GM12865 (cell line): ENCODE data around the gene ACTR10.
A peak's percentile ranks its signal among the peaks of the same experiment; 100 is the strongest.

ENCODE experiments used
- DNase-seq: peaks from one replicate; pipeline ENCODE4 v3.0.0; 2010; ENCODE audit warnings: low read depth
- H3K4me3 ChIP-seq: 2 replicates; pipeline ENCODE4 v1.5.1; 2011; ENCODE audit warnings: mild to moderate bottlenecking, low read depth, low read length, control low read depth
- CTCF ChIP-seq: IDR thresholded peaks from 2 replicates; pipeline ENCODE4 v1.5.1; 2011; ENCODE audit warnings: low read length, control low read depth, low read depth, inconsistent platforms; ENCODE audit not compliant: insufficient read depth; ENCODE audit errors: missing control alignments

Gene ACTR10

GRCh38 chr14:58215191-58215914 lies 15.4 kb downstream of the ACTR10 start:
- no peak for DNase-seq
- no peak overlapping the region for H3K4me3 ChIP-seq
- TF ChIP-seq CTCF: no peak

DNA sequence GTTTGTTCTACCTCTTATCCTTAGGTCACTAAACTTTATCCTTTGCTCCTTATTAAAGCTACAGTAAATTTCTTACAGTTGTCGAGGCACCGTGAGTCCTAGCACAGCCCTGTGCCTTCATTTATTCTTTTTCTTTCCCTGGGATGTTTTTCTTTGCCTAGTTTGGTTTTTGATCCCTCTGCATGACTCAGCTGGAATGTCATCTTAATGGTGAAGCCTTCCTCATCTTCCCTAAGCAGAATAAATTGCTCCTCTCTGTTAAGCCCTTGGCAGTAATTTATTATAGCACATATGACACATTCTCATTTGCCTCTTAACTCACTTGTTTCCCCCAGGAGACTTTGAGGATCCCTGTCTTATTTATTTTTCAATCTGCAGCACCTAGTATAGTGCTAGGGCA lies 16.6 kb downstream of the ACTR10 start:
- TF ChIP-seq CTCF: no peak

DNA sequence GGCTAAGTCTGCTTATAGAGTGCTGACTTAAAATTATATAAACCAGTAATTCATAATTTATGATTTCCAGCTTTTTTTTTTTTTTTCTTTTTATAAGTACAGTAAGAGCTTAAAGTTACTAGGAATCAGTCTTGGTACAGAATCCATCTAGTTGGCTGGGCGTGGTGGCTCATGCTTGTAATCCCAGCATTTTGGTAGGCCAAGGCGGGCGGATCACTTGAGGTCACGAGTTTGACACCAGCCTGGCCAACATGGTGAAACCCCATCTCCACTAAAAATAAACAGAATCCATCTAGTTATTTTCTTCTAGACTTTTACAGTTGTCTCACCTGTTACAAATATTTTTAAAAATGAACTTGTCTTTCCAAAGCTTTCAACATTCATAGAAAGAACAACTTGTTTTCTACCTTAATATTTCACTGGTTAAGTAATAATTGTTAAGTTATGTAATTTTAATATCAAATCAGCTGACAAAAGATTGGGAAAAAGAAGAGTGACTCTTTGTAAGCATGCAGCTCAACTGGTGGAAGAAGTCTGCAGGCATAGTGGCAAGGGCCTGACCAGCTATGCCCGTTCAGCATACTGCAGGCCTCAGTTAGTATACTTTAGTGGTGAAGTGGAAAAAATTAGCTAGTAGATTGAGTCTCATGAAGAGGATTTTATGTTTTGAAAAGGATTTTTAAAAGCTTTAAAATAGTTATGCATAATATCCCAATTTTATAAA lies 27.3 kb downstream of the ACTR10 start:
- no peak for DNase-seq
- TF ChIP-seq CTCF: no peak
- H3K4me3 ChIP-seq: no peak overlapping the region

More for the DNA sequence above, 16.6 kb downstream of the ACTR10 start:
- no peak for DNase-seq
- no peak overlapping the region for H3K4me3 ChIP-seq

DNA sequence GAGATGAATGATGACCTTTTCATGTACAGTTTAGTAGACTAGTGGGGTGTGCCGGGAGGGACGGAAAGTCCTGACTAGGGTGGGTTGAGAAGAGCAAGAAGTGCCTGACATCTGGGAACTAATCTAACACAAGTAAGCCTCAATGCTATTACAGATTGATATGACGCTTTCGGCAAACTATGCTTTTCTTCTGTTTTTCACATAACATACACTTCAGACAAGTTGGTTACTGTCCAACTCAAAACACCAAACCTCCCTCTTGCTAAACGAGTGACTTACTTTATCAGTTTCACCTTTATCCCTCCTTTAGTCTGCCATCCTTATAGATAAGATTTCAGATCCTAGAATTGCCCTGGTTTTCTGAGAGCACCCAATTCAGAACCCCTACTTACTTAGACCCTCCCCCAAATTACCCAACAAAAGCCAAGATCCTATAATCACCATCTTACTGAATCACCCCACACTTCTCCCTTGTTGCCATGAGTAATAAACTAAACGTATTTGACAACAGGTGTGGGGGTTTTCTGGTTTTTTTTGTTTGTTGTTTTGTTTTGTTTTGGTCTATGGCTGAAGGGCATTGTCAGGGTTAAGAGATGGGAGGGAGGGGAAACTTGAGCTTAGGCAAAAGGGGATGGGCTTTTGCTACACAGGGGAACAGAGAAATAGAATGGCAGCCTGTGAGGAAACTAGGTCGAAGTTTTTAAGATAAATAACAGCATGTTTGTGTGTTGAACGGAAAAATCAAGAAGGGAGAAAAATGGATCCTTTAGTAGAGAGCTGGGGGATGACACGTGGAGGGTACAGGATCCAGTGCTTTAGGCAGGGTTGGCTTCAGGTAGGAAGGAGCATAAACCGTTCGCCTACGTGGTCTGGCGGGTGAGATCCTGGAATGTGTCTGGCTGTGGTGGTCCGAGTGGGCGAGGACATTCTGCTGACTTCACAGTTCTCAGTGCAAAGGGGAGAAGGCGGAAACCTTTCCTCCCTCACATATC lies 38.6 kb downstream of the ACTR10 start:
- no peak for DNase-seq
- H3K4me3 ChIP-seq: no peak overlapping the region
- no peak for TF ChIP-seq CTCF

DNA sequence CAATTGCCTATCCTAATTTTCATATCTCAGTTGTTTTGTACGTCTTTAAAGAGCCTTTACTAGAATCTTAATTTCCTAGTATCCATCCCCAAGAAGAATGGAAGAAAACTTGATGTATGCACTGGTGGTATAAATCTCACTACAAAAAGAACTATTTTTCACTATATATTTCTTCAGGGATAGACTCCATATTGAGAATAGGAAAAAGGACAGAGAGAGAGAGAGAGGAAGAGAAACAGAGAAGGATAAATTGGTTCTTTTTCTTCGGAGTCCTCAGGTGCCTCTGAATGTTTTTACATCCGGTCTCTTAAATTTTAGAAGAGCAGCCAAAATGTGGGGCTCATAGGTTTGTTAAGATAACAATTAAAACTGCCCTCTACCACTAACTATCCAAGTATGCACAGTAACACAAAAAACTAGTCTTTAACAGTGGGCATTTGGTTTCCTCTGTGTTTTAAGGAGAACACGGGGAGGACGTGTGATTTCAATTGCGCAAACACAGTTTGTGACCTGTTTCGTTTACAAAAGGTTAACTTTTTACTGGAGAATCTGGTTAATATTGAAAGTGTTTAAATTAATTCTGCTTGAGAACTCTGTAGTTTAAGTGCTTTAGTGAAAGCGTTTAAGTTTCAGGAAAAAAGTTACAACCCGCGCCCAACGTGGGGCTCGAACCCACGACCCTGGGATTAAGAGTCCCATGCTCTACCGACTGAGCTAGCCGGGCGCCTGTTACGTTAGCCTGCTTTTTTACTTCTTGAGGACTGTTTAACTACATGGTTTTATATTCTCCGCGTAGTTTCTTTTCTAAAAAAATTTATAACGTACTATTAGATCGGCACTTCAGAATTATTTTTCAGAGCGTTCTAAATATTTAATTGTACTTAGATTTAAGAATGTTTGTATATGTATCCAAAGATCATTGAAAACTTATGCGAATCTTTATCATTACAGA lies 39.6 kb downstream of the ACTR10 start:
- TF ChIP-seq CTCF: no peak
- peak overlapping the region; percentile 92 for H3K4me3 ChIP-seq
- DNase-seq: peak; percentile 78
